Measurements from ENCODE around the gene PHF13.
"Not testable (repeated sequence)": the region's sequence is repeated elsewhere in the genome, so short reads cannot be mapped to it uniquely, and the experiment has no call there.

Gene PHF13

DNA sequence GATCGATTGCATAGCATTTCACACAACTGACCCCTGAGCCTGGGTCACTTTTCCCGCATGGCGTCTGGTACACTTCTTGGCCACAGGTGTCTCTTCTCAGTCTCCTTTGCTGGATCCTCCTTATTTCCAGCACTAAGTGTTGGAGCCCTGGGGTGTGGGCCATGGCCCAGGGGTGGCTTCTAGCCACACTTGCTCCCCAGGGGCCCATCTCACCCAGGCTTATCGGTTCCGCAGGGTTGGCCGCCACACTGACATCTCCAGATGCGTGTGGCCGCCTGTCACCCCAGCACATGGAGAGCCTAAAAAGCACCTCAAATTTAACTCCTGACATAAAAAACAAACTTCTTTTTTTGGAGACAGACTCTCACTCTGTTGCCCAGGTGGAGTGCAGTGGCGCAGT lies 13.5 kb downstream of the PHF13 start:
- DNase-seq (ENCODE audit: low read depth in 1 of 2, low spot score in 1 of 2): no peak

DNA sequence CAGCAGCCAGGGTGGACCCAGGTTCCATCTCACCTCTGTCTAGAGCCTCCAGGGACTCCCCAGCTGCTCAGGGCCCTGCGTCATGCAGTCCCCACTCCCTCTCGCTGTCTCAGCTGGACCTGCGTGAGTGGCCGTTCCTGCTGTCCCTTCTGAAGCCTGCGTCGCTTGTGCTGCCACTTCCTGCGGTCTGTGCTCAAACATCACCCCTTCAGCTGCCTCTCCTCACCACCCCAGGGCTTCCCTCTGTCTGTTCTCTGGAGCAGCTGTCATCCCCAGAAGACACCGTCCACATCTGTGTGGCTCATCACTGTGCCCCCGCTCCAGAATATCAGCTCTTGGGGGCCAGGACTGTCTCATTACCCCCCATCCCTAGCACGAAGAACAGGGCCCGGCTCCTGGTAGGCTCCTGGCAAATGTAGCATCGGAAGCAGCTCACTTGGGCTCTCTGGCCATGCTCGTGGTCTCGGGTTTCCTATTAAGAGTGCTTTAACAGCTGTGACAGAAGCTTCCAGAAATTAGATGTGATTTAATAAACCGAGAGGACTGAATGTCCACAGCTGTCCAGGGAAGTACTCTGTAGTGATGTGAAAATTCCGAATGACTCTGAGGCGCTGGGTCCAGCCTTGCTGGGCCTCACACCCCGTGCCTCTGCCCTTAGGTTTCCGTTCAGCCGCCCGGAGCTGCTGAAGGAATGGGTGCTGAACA lies 14.5 kb downstream of the PHF13 start:
- DNase-seq (ENCODE audit: low read depth in 1 of 2, low spot score in 1 of 2): no peak

DNA sequence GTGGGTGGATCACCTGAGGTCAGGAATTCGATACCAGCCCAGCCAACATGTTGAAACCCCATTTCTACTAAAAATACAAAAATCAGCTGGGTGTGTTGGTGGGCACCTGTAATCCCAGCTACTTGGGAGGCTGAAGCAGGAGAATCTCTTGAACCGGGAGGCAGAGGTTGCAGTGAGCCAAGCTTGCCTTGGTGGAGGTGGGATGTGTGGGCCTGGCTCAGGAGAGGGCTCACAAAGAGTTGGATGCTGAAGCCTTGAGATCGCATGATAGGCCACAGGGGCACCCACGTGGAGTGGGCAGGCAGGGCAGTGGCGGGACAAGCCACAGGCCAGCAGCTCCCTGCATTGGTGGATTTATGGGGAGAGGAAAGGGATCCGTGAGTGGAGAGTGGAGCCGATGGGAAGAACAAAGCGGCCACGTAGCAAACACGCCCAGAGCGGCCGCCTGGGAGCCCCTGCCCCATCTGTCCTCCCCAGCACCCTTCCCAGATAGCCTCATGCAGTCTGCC lies 15.5 kb downstream of the PHF13 start:
- no peak for DNase-seq (ENCODE audit: low read depth in 1 of 2, low spot score in 1 of 2)

DNA sequence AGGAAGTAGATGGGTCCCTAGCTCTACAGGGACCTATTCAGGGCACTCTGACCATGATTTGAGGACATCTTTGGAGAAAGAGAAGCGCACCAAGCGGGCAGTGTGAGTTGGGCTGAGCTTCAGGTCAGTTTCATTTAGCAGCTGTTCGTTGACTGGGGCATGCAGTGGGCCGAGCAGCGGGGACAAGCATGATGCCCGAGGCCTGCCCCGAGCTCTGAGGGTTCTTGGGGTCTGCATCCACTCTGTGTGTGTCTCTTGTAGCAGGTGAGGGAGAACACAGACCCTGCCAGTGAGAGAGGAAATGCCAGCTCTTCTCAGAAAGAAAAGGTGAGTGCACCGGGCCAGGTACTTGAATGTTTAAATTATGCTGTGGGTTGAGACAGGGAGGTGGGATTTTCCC lies 16.5 kb downstream of the PHF13 start:
- no peak for DNase-seq (ENCODE audit: low read depth in 1 of 2, low spot score in 1 of 2)

DNA sequence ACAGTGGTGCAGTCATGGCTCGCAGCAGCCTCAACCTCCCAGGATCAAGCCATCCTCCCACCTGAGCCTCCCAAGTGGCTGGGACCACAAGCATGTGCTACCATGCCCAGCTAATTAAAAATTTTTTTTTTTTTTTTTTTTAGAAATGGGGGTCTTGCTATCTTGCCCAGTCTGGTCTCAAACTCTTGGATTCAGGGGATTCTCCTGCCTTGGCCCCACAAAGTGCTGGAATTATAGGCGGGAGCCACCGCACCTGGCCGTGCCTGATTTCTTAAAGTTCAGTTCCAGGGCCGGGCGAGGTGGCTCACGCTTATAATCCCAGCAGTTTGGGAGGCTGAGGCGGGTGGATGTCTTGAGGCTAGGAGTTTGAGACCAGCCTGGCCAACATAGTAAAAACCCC lies 17.5 kb downstream of the PHF13 start:
- DNase-seq (ENCODE audit: low read depth in 1 of 2, low spot score in 1 of 2): no peak

DNA sequence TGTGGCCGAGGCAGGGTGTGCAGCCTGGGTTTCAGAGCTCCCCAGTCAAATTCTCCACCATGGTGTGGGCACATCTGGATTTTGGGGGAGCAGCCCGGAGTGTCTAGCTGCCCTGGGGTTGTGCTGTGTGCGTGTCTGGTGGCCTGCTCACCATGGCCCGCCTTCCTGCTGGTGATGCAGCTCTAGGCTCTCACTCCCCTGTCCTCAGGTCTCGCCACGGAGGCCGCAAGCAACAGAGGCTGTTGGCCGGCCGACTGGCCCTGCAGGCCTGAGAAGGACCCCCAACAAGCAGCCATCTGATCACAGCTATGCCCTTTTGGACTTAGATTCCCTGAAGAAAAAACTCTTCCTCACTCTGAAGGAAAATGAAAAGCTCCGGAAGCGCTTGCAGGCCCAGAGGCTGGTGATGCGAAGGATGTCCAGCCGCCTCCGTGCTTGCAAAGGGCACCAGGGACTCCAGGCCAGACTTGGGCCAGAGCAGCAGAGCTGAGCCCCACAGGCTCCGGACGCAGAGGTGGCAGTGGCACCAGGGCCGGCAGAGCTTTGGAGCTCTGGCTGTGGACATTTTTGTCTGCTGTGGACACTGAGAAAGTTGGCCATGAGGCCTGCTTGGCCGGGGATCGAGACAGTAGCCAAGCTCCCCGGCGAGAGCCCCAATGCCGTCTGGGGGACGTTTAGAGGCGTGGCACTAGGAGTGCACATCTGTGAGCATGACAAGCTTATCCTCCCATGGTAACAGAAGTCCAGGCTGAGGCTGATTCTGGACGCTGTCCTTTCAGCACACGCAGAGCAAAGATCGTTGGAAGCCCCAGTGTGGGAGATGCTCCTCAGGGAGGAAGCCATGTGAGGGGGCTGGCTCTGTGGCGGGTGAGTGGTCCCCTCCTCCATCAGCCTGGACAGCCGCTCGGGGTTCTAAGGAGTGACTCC lies 19.3 kb downstream of the PHF13 start:
- DNase-seq (ENCODE audit: low read depth in 1 of 2, low spot score in 1 of 2): no peak

DNA sequence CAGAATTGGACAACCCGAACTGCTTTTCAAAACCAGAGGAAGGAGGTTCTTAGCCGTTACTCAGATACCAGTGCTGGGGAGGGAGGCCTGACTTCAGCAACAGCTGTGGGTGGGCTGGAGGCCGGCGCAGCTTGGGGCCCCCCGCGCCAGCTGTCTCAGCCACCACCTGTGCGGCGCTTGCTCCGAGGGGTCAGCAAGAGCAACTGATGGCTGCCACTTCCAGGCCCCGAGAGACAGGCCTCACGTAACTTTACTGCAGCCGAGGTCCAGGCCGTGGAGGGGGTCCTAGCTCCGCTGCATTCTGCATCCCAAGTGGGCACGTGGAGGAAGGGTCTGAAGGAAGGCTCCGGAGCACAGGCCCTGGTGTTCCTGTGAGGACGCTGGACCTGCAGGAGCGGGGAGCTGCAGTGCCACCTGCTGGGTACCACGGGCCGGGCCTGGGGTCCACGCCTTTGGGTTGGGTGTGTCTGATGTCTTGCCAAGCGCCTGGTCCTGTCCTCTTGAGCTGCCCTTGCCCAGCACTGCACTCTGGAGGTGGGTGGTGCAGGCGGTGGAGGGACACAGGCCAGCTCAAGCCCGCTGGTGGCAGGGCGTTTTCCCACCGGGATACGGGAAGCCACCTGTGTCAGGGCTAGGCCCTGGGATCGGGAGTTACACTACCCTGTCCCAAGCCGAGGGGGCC lies 21.0 kb downstream of the PHF13 start:
- DNase-seq (ENCODE audit: low read depth in 1 of 2, low spot score in 1 of 2): peak in 1 of 2 donors; percentile 41

DNA sequence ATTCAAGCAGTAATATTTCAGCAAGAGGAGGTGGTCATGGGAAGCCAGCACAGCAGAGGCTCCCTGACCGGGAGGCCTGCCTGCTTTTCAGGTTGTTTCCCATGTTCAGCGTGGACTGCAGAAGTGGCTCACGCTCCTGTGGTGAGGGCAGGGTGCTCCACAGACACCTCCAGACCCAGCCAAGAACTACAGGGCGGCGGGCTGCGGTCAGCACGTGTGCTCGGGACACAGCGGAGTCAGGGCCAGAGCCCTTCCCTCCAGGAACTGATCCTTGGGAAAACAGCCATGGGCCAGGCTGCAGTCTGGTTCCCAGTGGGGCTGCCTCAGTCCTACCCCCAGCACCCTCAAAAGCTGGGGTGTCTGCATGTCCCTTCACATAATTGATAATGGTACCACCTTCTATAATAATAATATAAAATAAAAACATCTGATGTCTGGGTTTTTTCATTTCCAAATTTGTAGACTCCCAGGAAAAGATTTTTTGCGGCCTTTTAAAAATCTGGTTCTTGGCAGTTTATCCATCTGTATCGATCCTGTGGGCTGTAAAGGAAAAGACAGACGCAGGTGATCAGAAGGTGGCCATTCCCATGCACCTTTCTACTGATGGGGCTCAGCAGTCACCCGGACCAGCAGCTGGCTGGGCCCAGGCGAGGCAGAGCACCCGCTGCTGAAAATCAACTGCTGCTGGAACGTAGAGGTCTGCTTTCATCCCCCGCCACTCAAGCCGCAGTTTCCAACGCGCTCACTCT lies 21.8 kb downstream of the PHF13 start:
- DNase-seq (ENCODE audit: low read depth in 1 of 2, low spot score in 1 of 2): no peak

DNA sequence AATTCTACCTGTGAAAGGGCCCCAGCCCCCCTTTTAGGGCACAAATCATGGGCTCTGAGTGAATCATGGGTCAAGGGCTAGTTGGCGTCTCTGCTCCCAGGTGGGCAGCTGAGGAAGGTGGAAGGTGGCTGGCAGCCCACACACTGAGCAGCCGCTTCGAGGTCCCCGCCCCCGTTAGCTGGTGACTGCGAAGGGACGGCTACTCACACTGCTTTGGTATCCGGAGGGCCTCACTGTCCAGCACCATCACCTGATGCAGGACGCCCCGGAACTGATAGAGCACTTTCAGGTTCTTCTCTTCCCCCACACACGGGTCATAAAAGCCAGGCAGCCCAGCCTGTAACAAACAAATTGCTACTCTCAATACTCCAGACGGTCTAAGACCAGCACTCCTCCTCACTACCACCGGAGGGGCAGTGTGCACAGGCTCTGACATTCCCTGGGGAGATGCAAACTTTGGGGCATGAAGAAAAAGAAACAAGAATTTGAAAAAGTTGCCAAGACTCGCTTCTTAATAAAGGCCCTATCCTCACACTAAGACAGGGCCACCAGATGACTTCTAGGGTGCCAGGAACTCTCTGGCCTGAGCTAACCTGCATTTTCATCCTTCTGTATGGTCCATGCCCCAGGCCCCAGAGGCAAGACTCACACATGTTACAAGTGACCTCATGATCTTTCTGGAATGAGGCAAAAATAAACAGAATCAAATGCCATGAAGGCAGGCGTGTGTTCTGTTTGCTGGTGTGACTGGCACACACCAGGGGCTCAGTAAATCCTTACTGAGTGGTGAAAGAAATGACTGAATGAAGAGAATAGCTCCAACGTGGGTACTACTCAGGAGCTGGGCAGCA lies 22.6 kb downstream of the PHF13 start:
- no peak for DNase-seq (ENCODE audit: low read depth in 1 of 2, low spot score in 1 of 2)

DNA sequence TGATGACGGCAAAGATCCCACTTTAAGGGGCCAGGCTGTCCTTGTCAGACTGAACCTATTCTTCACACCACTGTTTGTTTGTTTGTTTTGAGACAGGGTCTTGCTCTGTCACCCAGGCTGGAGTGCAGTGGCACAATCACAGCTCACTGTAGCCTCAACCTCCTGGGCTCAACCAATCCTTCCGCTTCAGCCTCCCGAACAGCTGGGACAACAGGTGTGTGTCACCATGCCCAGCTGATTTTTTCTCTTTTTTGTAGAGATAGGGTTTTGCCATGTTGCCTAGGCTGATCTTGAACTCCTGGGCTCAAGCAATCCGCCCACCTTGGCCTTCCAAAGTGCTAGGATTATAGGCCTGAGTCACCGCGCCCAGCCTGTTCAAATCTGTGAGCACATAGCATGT lies 23.2 kb downstream of the PHF13 start:
- not testable (repeated sequence) for DNase-seq (ENCODE audit: low read depth in 1 of 2, low spot score in 1 of 2)

DNA sequence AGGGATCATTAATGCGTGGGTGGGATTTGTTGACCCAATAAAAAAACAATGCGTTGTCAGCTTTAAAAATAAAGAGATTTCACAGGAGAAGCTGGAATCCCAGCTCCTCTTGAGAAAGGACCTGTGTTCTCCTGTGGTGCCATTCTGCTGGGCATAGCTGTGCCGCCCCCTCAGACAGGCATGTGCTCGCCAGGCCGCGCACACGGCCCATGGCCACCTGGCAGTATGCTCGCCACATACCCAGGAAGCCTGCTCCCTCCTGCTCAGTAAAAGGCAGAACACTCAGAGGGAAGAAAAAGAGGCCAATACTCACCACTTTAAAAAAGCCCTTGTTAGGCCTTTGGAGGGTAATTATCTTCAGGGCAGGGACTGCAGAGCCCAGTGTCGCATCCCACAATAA lies 24.2 kb downstream of the PHF13 start:
- DNase-seq (ENCODE audit: low read depth in 1 of 2, low spot score in 1 of 2): no peak

DNA sequence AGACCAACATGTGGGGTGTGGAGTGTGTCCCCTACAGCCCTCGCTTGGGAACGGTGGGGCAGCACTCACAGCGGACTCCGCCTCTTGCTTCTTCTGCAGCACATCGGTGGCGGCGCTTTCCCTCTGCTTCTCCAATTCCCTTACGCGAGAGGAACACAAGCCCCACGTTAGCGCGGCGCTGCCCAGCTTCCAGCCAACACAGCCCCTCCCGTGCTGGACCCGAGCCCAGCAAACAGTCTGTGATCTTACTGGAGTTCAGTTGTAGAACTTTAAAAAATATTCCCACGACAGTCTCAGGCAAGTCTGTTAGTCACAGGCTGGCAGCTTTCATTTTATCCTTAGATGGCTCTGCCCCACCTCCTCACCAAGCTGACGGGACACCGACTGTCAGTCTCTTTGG lies 24.7 kb downstream of the PHF13 start:
- no peak for DNase-seq (ENCODE audit: low read depth in 1 of 2, low spot score in 1 of 2)

DNA sequence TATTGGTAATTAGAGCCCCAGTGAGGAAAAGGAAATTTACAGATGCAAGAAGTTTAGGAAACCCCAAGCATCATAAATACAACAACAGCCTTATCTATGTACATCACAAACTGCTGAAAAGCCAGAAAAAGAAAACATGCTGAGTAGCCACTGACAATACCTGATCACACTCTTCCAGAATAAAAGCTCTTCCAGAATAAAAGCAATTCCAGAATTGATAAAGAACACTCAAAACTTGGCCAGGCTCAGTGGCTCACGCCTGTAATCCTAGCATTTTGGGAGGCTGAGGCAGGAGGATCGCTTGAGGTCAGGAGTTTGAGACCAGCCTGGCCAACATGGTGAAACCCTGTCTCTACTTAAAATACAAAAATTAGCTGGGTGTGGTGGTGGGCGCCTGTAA lies 27.3 kb downstream of the PHF13 start:
- DNase-seq (ENCODE audit: low read depth in 1 of 2, low spot score in 1 of 2): not testable (repeated sequence)

DNA sequence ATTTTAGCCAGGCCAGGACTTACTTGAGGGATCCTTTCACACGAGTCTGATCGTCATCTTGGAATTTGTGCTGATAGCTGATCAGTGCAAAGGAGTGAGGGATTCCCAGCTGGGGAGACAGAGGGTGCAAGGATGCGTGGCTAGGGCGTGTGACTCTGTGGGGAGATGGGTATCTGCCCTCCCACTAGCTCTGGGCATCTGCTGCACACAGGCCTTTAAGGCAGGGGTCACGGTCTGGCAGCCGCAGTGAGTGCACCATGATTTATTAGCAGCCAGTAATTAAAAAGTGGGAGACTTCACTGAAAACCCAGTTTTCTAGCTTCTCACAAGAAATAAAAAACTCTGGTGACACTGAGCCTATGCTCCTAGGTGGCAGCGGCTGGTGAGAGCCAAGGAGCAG lies 31.5 kb downstream of the PHF13 start:
- DNase-seq (ENCODE audit: low read depth in 1 of 2, low spot score in 1 of 2): no peak

DNA sequence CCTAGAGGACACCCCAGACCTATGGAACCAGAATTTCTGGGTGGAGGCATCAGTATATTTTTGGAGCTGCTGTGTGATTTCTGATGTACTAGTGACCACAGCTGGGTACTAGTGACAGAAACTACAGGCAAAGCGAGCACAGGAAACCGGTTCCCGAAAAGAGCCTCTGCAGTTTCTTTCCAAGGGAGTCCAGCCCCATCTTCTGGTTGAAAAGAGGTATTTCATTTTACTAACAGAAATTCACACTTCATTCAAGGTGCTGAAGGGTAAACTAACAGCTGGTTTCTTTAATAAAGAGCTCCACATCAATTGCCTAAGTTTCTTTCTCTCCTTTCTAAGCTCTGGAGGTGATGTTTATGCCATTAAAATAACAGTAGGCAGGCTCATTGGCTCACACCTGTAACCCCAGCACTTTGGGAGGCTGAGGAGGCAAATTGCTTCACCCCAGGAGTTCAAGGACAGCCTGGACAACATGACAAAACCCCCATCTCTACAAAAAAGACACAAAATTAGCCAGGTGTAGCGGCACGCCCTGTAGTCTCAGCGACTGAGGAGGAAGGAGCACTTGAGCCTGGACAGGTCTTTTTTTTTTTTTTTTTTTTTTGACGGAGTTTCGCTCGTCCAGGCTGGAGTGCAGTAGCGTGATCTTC lies 33.1 kb downstream of the PHF13 start:
- no peak for DNase-seq (ENCODE audit: low read depth in 1 of 2, low spot score in 1 of 2)

DNA sequence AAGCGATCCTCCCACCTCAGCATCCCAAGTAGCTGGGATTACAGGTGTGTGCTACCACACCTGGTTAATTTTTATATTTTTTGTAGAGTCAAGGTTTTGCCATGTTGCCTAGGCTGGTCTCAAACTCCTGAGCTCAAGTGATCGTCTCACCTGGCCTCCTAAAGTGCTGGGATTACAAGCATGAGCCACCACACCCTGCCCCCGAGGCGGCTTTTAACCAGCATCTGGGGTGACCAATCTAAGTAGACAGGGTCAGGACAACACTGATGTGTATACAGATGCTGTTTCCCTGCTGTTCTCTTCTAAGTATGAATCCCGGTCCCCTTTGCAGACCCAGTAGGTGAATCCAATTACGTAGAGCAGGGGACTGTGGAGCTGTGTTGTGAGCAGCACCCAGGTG lies 35.0 kb downstream of the PHF13 start:
- no peak for DNase-seq (ENCODE audit: low read depth in 1 of 2, low spot score in 1 of 2)

DNA sequence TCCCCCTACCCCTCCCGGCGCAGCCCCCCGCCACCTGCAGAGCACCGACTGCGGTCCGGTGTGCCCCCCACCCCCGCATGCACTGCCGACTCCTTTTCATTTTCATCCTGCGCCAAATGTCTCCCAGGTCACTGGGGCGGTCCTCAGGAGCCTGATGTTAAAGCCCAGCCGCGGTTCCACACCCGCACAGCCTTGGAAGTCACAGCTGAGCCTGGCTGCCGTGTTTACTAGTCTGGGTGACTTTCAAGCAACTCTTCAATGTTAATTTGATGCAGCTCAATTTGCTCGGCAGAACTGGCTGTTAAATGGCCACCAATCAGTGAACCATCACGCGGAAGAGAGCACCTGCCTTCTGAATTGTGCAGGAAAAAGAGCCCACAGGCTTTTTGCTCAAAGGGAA lies 38.4 kb downstream of the PHF13 start:
- no peak for DNase-seq (ENCODE audit: low read depth in 1 of 2, low spot score in 1 of 2)

DNA sequence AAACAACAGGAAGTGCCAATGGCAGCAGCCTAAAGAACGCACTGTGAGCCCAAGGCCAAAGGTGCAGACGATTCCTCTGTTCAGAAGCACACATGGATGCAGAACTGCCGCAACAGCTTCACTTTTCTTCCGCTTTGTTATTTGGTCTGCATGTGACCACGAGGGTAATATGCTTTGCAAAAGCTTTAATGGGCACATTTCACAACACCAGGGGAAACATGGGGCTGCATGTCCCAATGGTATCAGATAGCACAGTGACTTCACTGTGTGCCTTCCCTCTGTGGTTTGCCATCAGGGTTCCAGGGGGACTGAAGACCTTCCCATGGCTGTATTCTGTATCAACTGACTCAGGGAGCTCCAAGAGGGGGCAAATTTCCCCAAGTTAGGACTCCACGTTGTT lies 39.5 kb downstream of the PHF13 start:
- no peak for DNase-seq (ENCODE audit: low read depth in 1 of 2, low spot score in 1 of 2)

DNA sequence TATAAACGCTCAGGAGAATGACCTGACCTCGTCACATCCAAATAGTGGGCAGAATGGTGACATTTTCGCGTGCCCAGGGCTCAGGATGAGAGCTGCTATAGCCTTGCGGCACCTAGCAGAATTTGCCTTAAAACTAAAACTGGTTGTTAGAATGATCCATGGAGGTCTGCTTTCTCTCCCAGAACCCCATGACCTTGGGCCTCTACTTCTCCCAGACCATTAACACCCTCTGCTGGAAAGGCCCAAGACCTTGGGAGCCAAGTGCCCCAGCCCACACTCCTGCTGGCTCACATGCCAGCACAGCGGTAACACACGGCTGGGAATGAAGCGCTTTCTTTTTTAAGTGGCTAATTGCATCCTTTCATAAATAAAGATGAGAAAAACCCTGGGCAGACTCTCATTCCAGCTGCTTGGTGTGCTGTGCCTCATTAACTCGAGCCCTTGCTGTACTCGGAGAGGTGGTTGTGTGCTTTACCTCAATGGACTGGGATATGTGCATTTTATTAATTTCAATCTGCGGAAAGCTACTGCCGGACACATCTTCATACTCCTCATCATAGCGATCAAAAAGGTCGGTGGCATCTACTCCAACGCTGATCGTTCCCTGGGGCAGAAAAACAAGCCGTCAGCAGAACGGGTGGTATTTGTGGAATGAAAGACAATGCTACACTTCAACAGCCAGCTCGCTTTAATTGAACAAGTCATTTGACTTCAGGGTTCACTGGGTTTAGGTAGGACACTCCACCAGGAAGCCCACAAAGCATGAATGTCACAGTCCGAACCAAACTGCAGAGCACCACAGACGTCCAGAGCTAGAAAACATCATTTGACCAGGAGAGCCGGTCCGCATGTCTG lies 40.1 kb downstream of the PHF13 start:
- DNase-seq (ENCODE audit: low read depth in 1 of 2, low spot score in 1 of 2): no peak

Measured in stimulated activated CD4-positive, alpha-beta T cell treated with anti-CD3 and anti-CD28 coated beads, Interleukin-15, amount 100 ng/mL, for 1 hour (primary cell).